ENCODE results near the gene ZDHHC14.
"Not testable (repeated sequence)": the region's sequence is repeated elsewhere in the genome, so short reads cannot be mapped to it uniquely, and the experiment has no call there.

The ZDHHC14 gene

GRCh38 chr6:157380779-157381561 is at the start of gene ZDHHC14:
TSS of gene ZDHHC14 (plus strand) at chr6:157381190.
- peak; percentile 93 to 95 for DNase-seq

GRCh38 chr6:157332813-157333212 is 48.2 kb upstream of the ZDHHC14 start:
- DNase-seq = no peak

DNA sequence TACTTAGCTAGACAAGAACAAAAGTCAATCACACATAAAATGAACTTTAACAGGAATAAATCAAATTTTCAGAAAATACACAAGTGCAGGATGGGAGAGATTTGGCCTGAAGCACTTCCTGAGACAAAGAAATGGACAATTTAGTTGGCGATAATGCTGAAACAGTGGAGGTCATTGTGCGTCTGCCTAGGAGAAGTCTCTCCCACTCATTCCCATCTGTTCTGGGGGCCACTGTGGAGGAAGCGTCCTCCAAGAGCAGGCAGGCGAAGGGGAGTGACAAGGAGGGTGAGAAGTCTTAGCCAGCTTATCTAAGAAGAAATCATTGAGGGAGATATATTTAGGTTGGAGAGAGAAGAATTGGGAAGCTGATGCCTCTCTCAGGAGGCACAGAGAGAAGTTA is 47.5 kb upstream of the ZDHHC14 start:
- no peak for DNase-seq

- no peak for DNase-seq
Observed at GRCh38 chr6:157333956-157334355, 47.0 kb upstream of the ZDHHC14 start.

DNA sequence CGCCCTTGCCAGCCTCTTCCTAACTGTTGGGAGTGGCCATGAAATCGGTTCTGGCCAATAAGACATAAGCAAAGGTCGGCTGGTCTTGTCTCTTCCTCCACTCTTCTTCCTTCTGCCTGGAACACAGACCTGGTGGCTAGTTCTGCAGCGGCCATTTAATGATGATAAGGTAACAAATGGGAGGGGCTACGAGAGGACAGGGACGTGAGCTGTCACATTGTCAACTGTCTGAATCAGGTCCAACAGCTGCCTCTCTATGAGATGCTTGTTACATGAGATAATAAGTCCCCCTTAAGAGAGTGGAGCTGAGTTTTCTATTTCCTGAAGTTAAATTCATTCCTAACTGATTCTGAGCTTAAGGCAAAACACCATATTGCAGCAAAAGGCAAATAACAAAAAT is 45.2 kb upstream of the ZDHHC14 start:
- no peak for DNase-seq

DNA sequence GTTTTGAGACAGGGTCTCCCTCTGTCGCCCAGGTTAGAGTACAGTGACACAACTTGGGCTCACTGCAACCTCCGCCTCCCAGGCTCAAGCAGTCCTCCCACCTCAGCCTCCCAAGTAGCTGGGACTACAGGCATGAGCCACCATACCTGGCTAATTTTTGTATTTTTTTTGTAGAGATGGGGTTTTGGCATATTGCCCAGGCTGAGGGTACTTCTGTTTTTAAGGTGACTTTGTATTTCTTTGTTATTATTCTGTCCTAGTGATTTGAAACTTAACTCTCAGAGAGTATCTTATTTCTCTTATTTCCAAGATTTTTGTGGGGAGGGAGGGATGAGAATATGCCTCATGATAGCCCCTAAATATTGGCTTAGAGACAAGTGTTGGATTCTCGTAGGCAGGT is 43.7 kb upstream of the ZDHHC14 start:
- not testable (repeated sequence) for DNase-seq

- no peak for DNase-seq
Observed at GRCh38 chr6:157337751-157338150, 43.2 kb upstream of the ZDHHC14 start.

- DNase-seq = no peak
Observed at GRCh38 chr6:157339432-157339831, 41.6 kb upstream of the ZDHHC14 start.

GRCh38 chr6:157343732-157344131 is 37.3 kb upstream of the ZDHHC14 start:
- DNase-seq = no peak

GRCh38 chr6:157346373-157346772 is 34.6 kb upstream of the ZDHHC14 start:
- DNase-seq = no peak

DNA sequence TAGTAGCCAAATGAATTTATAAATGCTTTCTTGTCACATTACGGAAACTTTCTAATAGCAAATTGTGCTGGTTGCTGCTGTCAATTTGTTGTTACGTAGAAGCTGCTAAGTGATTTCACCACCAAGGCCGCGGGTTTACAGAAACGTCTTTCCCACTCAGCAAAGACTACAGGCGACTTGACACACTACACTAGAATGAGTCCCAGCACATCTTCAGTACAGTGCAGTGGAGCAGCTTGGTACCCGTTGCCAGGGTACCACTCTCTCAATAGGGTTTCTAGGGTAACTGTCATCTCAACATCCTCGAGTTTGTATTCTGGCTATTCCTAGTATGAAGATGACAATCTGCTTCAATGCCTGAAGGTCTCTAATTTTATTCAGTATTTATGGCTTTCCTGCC is 22.7 kb upstream of the ZDHHC14 start:
- DNase-seq = no peak

- no peak for DNase-seq
Observed at GRCh38 chr6:157361886-157362285, 19.1 kb upstream of the ZDHHC14 start.

GRCh38 chr6:157364705-157365104 is 16.3 kb upstream of the ZDHHC14 start:
- no peak for DNase-seq

- DNase-seq = no peak
Observed at GRCh38 chr6:157366648-157367047, 14.3 kb upstream of the ZDHHC14 start.

DNA sequence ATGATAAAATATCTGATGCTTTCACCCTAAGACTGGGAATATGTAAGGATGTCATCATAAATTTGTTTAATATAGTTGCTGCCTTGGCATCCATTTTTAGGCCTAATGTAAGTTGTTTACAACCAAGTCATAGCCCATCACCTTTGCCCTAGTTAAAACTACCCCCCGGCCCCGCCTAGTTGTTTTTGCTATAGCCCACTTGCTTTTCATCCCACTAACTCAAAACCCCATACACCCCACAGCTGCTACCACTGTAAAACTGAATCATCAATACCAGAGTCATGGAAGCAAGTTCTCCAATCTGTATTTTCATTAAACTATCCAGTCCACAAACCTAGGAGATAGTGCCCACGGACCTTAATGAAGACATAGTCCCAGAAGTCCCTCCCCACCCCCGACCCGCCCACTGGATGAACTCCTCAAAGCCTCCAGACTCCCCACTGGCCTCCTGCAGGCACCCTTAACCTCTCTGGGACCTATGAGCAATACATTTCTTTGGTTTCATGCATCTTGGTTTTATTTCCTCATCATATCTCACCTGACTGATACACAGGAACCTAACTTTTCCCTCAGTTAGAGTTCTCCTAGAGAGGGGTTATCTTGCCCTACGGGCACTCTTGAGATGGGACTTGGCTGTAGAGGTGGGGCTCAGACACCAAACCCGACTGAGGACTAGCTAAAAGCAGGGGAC is 12.5 kb upstream of the ZDHHC14 start:
- peak in 1 of 2 experiments; percentile 40 for DNase-seq

DNA sequence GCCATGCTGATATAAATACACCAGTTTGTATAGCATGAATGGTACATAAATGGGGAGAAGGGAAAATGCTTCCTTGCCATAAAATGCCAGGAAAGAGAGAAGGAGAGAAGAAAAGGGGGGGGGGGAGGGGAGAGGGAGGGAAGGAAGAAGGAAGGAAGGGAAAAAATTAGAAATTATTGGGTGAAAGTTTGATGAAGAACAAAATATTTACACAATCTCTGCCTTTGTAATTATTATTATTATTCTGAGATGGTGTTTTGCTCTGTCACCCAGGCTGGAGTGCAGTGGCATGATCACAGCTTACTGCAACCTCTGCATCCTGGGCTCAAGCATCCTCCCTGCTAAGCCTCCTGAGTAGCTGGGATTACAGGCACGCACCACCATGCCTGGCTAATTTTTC is 10.2 kb upstream of the ZDHHC14 start:
- no peak for DNase-seq

GRCh38 chr6:157372501-157373280 is 8.3 kb upstream of the ZDHHC14 start:
- no peak for DNase-seq

DNA sequence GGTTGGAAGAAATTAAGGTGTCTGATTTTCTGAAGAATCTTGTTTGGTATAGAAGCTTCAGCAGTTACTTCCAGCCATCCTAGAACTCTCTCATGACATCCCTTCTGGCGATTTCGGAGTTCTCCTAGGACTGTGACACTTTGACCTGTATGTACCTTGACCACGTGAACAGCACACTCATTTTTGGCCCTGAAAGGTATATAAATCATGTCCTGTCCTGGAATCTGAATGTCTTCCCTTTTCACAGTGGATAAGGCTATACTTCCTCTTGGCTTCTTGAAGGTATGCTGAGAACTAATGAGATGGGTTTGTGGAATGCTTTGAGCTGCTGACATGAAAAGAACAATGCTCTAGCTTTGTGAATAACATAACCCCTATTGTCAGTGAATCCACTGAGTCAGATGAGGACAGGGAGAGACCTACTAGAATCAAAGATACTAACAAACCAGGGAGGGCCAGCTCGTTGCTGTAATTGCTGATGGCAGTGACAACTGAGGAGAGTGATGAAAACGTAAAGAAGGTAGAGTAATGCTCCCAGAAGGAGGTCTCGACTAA is 6.0 kb upstream of the ZDHHC14 start:
- DNase-seq = no peak

DNA sequence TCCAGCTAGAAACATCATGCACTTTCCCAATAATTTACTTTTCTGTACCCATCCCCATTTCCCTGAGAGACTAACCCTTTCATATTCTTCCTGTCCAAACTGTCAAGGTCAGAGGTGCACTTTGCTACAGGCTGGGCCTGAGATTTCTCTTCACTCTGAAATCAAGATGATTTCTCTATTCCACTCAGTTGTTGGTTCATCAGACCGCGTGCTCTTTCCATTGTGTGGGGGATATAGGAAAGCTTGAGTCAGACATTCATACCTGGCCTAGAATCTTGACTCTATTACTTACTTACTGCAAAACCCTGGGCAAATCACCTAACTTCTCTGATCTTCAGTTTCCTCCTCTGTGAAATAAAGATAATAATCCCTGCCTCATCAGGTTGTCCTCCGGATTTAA is 4.7 kb upstream of the ZDHHC14 start:
- DNase-seq = peak in 1 of 2 experiments; percentile 38

GRCh38 chr6:157376706-157377230 is 4.2 kb upstream of the ZDHHC14 start:
- no peak for DNase-seq

- DNase-seq = peak; percentile 92
Observed at GRCh38 chr6:157379656-157380457, 1.1 kb upstream of the ZDHHC14 start.

GRCh38 chr6:157380458-157380778 is 572 bp upstream of the ZDHHC14 start:
- no peak for DNase-seq

Measured in activated T-cell treated with anti-CD3 and anti-CD28 coated beads, Interleukin-2, amount 50 U/mL, for 48 hours (primary cell).